Embryonic facial prominence (tissue), 1 donor: ENCODE results near the gene ZSWIM8.
A peak's percentile ranks its signal among the peaks of the same experiment; 100 is the strongest.
"Not testable (repeated sequence)": the region's sequence is repeated elsewhere in the genome, so short reads cannot be mapped to it uniquely, and the experiment has no call there.

Experiments
- DNase-seq: peaks from one replicate; pipeline ENCODE4 v3.0.0-alpha.2; 2016; ENCODE audit errors: extremely low spot score

Gene ZSWIM8

GRCh38 chr10:73773152-73773879 lies 12.1 kb upstream of the ZSWIM8 start:
- DNase-seq = no peak

DNA sequence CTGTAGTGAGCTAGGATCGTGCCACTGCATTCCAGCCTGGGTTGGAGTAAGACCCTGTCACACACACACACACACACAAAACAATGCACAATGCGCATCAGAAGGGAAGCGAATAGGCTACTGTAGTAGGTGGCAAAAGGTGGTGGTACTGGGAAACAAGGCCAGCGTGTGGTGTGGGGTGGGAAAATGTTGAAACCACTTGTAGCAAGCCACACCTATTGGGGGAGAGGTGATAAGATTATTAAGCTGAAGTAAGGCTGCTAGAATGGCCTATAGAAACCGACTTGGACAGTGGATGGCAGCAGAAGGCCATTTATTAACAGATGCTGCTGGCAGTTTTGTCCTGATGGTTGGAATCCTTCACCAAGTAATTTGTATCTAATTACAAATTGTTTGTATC lies 10.8 kb upstream of the ZSWIM8 start:
- DNase-seq = no peak

DNA sequence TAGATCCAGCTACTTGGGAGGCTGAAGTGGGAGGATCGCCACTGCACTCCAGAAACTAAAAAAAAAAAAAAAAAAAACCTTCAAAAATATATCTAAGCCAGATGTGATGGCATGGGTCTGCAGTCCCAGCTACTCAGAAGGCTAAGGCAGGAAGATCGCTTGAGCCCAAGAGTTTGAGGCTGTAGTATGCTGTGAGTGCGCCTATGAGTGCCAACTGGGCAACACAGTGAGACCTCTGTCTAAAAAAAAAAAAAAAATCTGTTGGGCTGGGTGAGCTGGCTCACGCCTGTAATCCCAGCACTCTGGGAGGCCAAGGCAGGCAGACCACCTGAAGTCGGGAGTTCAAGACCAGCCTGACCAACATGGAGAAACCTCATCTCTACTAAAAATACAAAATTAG lies 6.4 kb upstream of the ZSWIM8 start:
- DNase-seq = no peak

DNA sequence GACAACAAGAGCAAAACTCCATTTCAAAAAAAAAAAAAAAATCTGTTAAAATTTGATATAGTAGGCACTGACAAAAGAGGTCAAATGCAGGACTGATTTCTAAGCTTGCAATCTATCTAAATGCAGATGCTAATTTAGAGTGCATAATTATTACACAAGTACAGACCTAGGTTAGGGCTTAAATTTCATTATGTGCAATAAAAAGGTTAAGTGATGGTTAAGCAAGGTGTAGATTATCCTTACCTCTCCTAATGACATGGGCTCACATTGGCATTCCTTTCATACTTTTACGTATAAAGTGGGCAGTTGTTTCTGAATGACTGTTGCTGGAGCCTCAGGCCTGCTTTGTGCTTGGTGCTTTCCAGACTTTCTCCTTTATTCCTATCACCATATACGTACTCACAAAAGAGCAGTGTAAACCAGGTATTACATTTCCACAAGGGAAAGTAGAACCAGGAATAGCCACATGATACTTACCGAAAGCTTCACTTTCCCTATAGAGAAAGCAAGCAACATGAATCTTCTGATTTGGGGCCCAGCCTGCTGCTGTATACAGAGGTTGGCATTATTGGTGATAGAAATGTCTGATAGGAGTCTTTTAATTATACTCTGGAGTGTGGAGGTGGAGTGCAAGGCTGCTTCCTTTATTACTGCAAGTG lies 5.7 kb upstream of the ZSWIM8 start:
- DNase-seq = no peak

DNA sequence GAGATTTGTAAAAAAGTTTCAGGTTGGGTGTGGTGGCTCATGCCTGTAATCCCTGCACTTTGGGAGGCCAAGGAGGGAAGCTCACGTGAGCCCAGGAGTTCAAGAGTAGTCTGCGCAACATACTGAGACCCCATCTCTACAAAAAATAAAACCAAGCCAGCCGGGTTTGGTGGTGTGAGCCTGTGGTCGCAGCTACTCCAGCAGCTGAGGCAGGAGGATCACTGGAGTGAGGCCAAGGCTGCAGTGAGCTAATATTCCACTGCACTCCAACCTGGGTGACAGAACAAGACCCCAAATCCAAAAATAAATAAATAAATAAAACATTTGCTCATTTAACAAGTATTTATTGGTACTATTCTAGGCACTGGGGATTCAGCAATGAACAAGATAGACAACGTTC lies 5.1 kb upstream of the ZSWIM8 start:
- no peak for DNase-seq

DNA sequence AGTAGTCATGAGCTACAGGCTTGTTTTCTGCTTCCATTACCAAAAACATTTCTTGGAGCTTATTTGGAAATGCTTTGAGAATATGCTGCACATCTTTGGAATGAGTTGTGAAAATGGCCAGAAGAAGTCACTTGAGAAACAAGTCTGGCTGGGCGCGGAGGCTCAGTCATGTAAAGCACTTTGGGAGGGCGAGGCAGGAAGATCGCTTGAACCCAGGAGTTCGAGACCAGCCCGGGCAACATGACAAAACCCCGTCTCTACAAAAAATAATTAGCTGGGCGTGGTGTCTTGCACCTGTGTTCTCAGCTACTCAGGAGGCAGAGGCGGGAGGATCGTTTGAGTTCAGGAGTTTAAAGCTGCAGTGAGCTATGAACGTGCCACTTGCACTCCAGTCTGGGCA lies 4.4 kb upstream of the ZSWIM8 start:
- no peak for DNase-seq

GRCh38 chr10:73781548-73781878 lies 3.9 kb upstream of the ZSWIM8 start:
- DNase-seq = no peak

GRCh38 chr10:73781879-73782748 lies 3.3 kb upstream of the ZSWIM8 start, which contains the start of gene CHCHD1:
CHCHD1 (plus strand) TSS chr10:73782048; CDS start chr10:73782076, 28 bp downstream.
- DNase-seq = peak; percentile 76

GRCh38 chr10:73782749-73783085 lies 2.7 kb upstream of the ZSWIM8 start:
- DNase-seq = no peak

DNA sequence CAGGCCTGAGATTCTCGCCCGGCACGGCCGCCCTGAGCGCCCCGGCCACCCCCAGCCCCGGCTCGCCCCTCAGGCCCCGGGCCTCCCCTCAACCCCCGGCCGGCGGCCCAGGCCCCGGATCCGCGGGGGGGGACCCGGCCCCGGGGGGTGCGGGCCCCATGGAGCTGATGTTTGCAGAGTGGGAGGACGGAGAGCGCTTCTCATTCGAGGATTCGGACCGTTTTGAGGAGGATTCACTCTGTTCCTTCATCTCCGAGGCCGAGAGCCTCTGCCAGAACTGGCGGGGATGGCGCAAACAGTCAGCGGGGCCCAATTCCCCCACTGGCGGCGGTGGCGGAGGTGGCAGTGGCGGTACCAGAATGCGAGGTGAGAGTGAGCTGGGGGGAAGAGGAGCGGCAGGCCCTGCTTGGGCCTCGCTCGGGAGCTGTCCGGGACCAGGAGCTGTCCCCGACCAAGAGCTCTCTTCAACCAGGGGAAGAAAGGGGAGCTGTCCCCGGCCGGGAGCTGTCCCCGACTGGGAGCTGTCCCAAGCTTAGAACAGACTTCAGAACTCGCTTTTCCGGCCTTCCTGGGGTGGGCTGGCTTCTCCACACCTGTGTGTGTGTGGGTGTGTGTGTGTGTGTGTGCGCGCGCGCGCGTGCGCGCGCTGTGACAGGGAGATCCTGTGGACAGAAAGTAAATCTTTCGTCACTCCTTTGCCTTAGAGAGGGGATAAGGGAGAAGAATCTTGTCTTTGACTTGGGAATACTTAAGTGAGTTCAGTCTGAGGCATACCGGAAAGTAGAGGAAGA lies 510 bp downstream of the ZSWIM8 start:
- no peak for DNase-seq

DNA sequence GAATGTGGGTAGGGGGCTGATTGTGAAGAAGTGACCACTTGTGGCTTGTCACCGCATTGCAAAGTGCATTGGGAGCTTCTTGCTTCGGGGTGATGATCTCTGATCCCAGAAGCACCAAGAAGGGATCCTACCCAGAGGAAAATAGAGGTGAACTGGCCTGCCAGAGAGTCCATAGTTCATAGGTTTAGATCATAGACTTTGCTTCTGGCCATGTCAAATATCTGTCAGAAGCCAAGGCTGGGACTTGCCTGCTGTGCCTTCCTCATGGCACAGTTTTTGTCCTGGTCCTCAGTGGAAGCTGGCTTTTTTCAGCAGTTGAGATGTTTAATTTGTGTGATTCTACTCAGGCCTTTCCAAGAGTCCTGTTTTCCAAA lies 1.1 kb downstream of the ZSWIM8 start:
- no peak for DNase-seq

- DNase-seq = not testable (repeated sequence)
Observed at GRCh38 chr10:73787031-73787800, 1.8 kb downstream of the ZSWIM8 start.

GRCh38 chr10:73788864-73789658 lies 3.7 kb downstream of the ZSWIM8 start:
- no peak for DNase-seq

GRCh38 chr10:73789659-73790055 lies 4.3 kb downstream of the ZSWIM8 start:
- DNase-seq = no peak

DNA sequence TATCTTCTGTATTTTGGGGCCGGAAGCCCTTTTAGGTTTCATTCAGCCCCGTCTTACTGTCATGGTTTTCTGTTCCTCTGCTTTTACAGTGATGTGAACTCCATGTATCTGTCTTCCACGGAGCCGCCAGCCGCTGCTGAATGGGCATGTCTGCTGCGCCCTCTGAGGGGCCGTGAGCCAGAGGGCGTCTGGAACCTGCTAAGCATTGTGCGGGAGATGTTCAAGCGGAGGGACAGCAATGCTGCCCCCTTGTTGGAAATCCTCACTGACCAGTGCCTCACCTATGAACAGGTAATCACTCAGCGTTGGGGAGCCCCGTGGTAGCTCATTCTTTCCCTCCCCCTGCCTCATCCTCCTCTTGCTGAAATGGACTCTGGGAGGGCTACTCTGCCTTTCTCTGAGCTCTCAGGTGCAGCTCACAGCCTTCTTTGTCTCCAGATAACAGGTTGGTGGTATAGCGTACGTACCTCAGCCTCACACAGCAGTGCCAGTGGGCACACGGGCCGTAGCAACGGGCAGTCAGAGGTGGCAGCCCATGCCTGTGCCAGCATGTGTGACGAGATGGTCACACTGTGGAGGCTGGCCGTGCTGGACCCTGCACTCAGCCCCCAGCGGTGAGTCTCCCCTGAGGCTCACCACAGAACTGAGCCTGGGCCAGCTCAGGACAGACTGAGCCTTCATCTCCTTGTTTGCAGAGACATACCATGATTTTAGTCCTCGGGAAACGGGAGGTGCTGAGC lies 5.7 kb downstream of the ZSWIM8 start:
- no peak for DNase-seq

GRCh38 chr10:73791871-73792400 lies 6.5 kb downstream of the ZSWIM8 start:
- no peak for DNase-seq

- no peak for DNase-seq
Observed at GRCh38 chr10:73793456-73793855, 8.1 kb downstream of the ZSWIM8 start.

- DNase-seq = not testable (repeated sequence)
Observed at GRCh38 chr10:73795491-73795890, 10.1 kb downstream of the ZSWIM8 start.

DNA sequence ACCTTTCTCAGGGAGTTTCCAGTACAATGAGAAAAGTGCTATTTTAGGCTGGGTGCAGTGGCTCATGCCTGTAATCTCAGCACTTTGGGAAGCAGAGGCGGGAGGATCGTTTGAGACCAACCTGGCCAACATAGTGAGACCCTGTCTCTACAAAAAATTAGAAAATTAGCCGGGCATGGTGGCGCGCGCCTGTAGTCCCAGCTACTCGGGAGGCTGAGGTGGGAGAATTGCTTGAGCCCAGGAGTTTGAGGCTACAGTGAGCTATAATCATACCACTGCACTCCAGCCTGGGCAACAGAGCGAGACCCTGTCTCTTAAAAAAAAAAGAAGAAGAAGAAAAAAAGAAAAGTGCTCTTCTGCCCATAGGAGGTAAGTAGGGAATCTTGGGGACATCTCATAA lies 10.6 kb downstream of the ZSWIM8 start:
- DNase-seq = not testable (repeated sequence)
